ENCODE measurements around the gene SLC25A14.
"Not testable (repeated sequence)": the region's sequence is repeated elsewhere in the genome, so short reads cannot be mapped to it uniquely, and the experiment has no call there.

The SLC25A14 gene

GRCh38 chrX:130339408-130340222 lies at the start of gene SLC25A14:
TSS of gene SLC25A14 (plus strand) at chrX:130339919. CDS start at chrX:130340279, 360 bp downstream.
- peak; percentile 57 for DNase-seq (ENCODE audit: low spot score)

GRCh38 chrX:130295519-130296296 lies 44.0 kb upstream of the SLC25A14 start:
- peak; percentile 4 for DNase-seq (ENCODE audit: low spot score)

GRCh38 chrX:130296297-130296678 lies 43.4 kb upstream of the SLC25A14 start:
- no peak for DNase-seq (ENCODE audit: low spot score)

- DNase-seq (ENCODE audit: low spot score), result peak; percentile 14
These were observed 43.0 kb upstream of the SLC25A14 start for GRCh38 chrX:130296743-130297142.

GRCh38 chrX:130299279-130300009 lies 40.3 kb upstream of the SLC25A14 start:
- DNase-seq (ENCODE audit: low spot score), result no peak

GRCh38 chrX:130300010-130300282 lies 39.8 kb upstream of the SLC25A14 start:
- DNase-seq (ENCODE audit: low spot score), result no peak

GRCh38 chrX:130301405-130301804 lies 38.3 kb upstream of the SLC25A14 start:
- DNase-seq (ENCODE audit: low spot score), result no peak

GRCh38 chrX:130301977-130302376 lies 37.7 kb upstream of the SLC25A14 start:
- no peak for DNase-seq (ENCODE audit: low spot score)

GRCh38 chrX:130304587-130305368 lies 34.9 kb upstream of the SLC25A14 start:
- DNase-seq (ENCODE audit: low spot score), result no peak

GRCh38 chrX:130319886-130320285 lies 19.8 kb upstream of the SLC25A14 start:
- DNase-seq (ENCODE audit: low spot score), result not testable (repeated sequence)

- DNase-seq (ENCODE audit: low spot score), result no peak
These were observed 18.2 kb upstream of the SLC25A14 start for GRCh38 chrX:130321550-130321949.

GRCh38 chrX:130330146-130330545 lies 9.6 kb upstream of the SLC25A14 start:
- DNase-seq (ENCODE audit: low spot score), result no peak

GRCh38 chrX:130330706-130331105 lies 9.0 kb upstream of the SLC25A14 start:
- DNase-seq (ENCODE audit: low spot score), result peak; percentile 17

- no peak for DNase-seq (ENCODE audit: low spot score)
These were observed 3.2 kb upstream of the SLC25A14 start for GRCh38 chrX:130336531-130336930.

GRCh38 chrX:130338869-130339268 lies 850 bp upstream of the SLC25A14 start:
- not testable (repeated sequence) for DNase-seq (ENCODE audit: low spot score)

GRCh38 chrX:130340271-130340670 lies 552 bp downstream of the SLC25A14 start:
- no peak for DNase-seq (ENCODE audit: low spot score)

GRCh38 chrX:130343411-130343810 lies 3.7 kb downstream of the SLC25A14 start:
- peak; percentile 2 for DNase-seq (ENCODE audit: low spot score)

GRCh38 chrX:130347321-130347720 lies 7.6 kb downstream of the SLC25A14 start:
- no peak for DNase-seq (ENCODE audit: low spot score)

- DNase-seq (ENCODE audit: low spot score), result no peak
These were observed 11.8 kb downstream of the SLC25A14 start for GRCh38 chrX:130351567-130351966.

GRCh38 chrX:130352050-130352449 lies 12.3 kb downstream of the SLC25A14 start:
- DNase-seq (ENCODE audit: low spot score), result not testable (repeated sequence)

- no peak for DNase-seq (ENCODE audit: low spot score)
These were observed 36.4 kb downstream of the SLC25A14 start for GRCh38 chrX:130376077-130376476.
